Uterus (tissue), 4 donors: Measurements from ENCODE around the gene ITK. TPM values are rescaled to one million over a fixed set of nuclear protein-coding genes. Genes with fewer than 3 reads are reported as not detected.

ENCODE experiments used
- DNase-seq, 2 donors: peaks; one replicate each; pipeline ENCODE4 v3.0.0-alpha.2; 2019 to 2020
- H3K27ac ChIP-seq, 2 donors: fragments of 200-600 bp; sonication (generic); 1 replicate in 1 of 2; 2 replicates in 1 of 2; pipeline ENCODE4 v1.5.1; 2016 to 2018
- H3K27me3 ChIP-seq, 2 donors: fragments of 200-600 bp; sonication (generic); one replicate each; pipeline ENCODE4 v1.5.1; 2018 to 2019; ENCODE audit warnings: control low read depth in 1 of 2
- H3K36me3 ChIP-seq, 2 donors: fragments of 200-600 bp; sonication (generic); one replicate each; pipeline ENCODE4 v1.5.1; 2019; ENCODE audit warnings: control low read depth in 1 of 2
- H3K4me1 ChIP-seq, 2 donors: fragments of 200-600 bp; sonication (generic); one replicate each; pipeline ENCODE4 v1.5.1; 2018 to 2019; ENCODE audit warnings: control low read depth in 1 of 2
- H3K4me3 ChIP-seq, 2 donors: fragments of 200-600 bp; sonication (generic); 1 replicate in 1 of 2; 2 replicates in 1 of 2; pipeline ENCODE4 v1.5.1; 2018 to 2019; ENCODE audit warnings: mild to moderate bottlenecking in 1 of 2
- H3K9me3 ChIP-seq, 2 donors: fragments of 200-600 bp; sonication (generic); one replicate each; pipeline ENCODE4 v1.5.1; 2019; ENCODE audit warnings: control low read depth in 1 of 2
- CTCF ChIP-seq, 4 experiments: fragments of 200-600 bp in 2 of 4; fragments of 450-650 bp in 2 of 4; sonication (generic) in 2 of 4; IDR thresholded peaks; one replicate each; pipeline ENCODE4 v1.5.1; 2016 to 2019; ENCODE audit warnings: antibody characterized with exemption in 4 of 4, mild to moderate bottlenecking in 2 of 4, moderate library complexity in 1 of 4
- POLR2A ChIP-seq, 2 donors: fragments of 450-650 bp; IDR thresholded peaks; one replicate each; pipeline ENCODE4 v1.6.1; 2016; ENCODE audit warnings: antibody characterized with exemption in 2 of 2, mild to moderate bottlenecking in 1 of 2, moderate library complexity in 1 of 2
- intact Hi-C: fragments of 100-400 bp; cut with DNase I; formaldehyde crosslinking; loops from one replicate; pipeline ENCODE4 v1.15.1; 2023; ENCODE audit warnings: low total_unique reads
- total RNA-seq, 4 donors: library from RNA; depleted of rRNA in 3 of 4; stranded (reverse); fragments of >200 nt in 3 of 4; gene quantifications; one replicate each; pipeline versions ENCODE4 v1.1.0 to v1.2.4, GENCODE V29; 2014 to 2023
- donor health status: DM: yes; HTN: yes; CAD: no.

Gene ITK
- total RNA-seq, 4 donors from 2014 or later: 0.41 to 2.8 (median 1.8) TPM

GRCh38 chr5:157279605-157280239 is 99.1 kb downstream of the ITK start:
- no peaks in the 10 kb centered on the region for H3K4me1 ChIP-seq

GRCh38 chr5:157280927-157281326 is 100.3 kb downstream of the ITK start:
- no peaks in the 10 kb centered on the region for H3K27me3 ChIP-seq
- no peak for DNase-seq
- intact Hi-C loops: no loop called here
- no peaks in the 10 kb centered on the region for H3K36me3 ChIP-seq
- H3K4me3 ChIP-seq: no peak overlapping the region
- no peak overlapping the region for H3K27ac ChIP-seq
- H3K9me3 ChIP-seq: no peaks in the 10 kb centered on the region
- no peak for TF ChIP-seq POLR2A (IDR thresholded peaks at IDR 0.05)
- no peak for TF ChIP-seq CTCF (IDR thresholded peaks at IDR 0.05)
- H3K4me1 ChIP-seq: no peaks in the 10 kb centered on the region

More at GRCh38 chr5:157279605-157280239, 99.1 kb downstream of the ITK start:
- Histone ChIP-seq H3K9me3 (no peaks in the 10 kb centered on the region), H3K4me3 (no peak overlapping the region), H3K36me3 (no peaks in the 10 kb centered on the region), H3K27me3 (no peaks in the 10 kb centered on the region), H3K27ac (no peak overlapping the region)
- no peak for DNase-seq
- intact Hi-C loops: no loop called here
- no peak for TF ChIP-seq POLR2A (IDR thresholded peaks at IDR 0.05)
- no peak for TF ChIP-seq CTCF (IDR thresholded peaks at IDR 0.05)

- no peaks in the 10 kb centered on the region for H3K36me3 ChIP-seq
- intact Hi-C loops: no loop called here
- H3K9me3 ChIP-seq: no peaks in the 10 kb centered on the region
- TF ChIP-seq CTCF (IDR thresholded peaks at IDR 0.05) (no peak), POLR2A (IDR thresholded peaks at IDR 0.05) (no peak)
- H3K4me3 ChIP-seq: no peak overlapping the region
- H3K27me3 ChIP-seq: no peaks in the 10 kb centered on the region
- H3K27ac ChIP-seq: no peak overlapping the region
- no peak for DNase-seq
- H3K4me1 ChIP-seq: no peaks in the 10 kb centered on the region
These were observed 101.5 kb downstream of the ITK start for GRCh38 chr5:157282150-157282549.

GRCh38 chr5:157283434-157283833 is 102.8 kb downstream of the ITK start:
- Histone ChIP-seq H3K4me3 (no peak overlapping the region), H3K36me3 (no peaks in the 10 kb centered on the region), H3K27me3 (no peaks in the 10 kb centered on the region), H3K4me1 (no peaks in the 10 kb centered on the region), H3K9me3 (no peaks in the 10 kb centered on the region), H3K27ac (no peak overlapping the region)
- TF ChIP-seq POLR2A (IDR thresholded peaks at IDR 0.05) (no peak), CTCF (IDR thresholded peaks at IDR 0.05) (no peak)
- DNase-seq: no peak
- intact Hi-C loops: no loop called here

- no peak overlapping the region for H3K4me3 ChIP-seq
- no peaks in the 10 kb centered on the region for H3K9me3 ChIP-seq
- H3K27ac ChIP-seq: no peak overlapping the region
- no peaks in the 10 kb centered on the region for H3K27me3 ChIP-seq
- no peaks in the 10 kb centered on the region for H3K4me1 ChIP-seq
- intact Hi-C loops: no loop called here
- TF ChIP-seq POLR2A (IDR thresholded peaks at IDR 0.05) (no peak), CTCF (IDR thresholded peaks at IDR 0.05) (no peak)
- H3K36me3 ChIP-seq: no peaks in the 10 kb centered on the region
- no peak for DNase-seq
These were observed 104.0 kb downstream of the ITK start for GRCh38 chr5:157284458-157285212.
